HG02938 (cell line): ENCODE data around the gene COL24A1.
A peak's percentile ranks its signal among the peaks of the same experiment; 100 is the strongest.
"Not testable (repeated sequence)": the region's sequence is repeated elsewhere in the genome, so short reads cannot be mapped to it uniquely, and the experiment has no call there.

Experiments
- ATAC-seq: cut with Tn5 transposase; IDR thresholded peaks from one replicate; pipeline ENCODE4 v1.9.1; 2021; ENCODE audit warnings: mild to moderate bottlenecking, moderate library complexity; ENCODE audit not compliant: unreplicated experiment

Gene COL24A1

DNA sequence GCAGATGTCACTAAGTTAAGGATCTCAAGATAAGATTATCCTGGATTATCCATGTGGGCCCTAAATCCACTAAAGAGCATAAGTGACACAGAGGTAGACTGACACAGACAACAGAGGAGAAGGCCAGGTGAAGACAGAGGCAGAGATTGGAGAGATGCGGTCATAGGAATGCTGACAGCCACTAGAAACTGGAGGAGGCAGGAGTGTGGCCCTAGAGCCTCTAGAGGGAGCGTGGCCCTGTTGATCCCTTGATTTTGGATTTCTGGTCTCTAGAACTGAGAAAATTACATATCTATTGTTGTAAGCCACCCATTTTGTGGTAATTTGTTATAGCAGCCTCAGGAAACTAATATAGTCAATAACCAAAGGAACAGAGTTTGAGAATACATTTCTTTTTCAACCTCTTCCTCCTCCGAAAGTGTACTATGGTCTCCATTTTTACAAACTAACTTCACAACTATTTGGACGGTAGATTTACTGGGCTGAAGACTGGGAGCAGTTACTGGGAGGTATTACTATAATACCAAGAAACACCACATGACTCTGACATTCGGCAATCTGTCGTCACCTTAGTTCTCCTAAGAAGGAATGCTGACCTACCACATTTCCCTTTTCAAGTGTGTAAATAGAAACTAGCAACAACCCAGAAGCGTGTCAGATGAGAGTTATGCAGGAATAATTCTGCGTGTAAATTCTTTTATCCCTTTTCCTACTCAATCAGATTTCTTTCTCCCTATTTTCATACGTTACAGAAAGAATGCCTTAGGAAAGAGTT, 332.3 kb downstream of the COL24A1 start:
- no peak for ATAC-seq

DNA sequence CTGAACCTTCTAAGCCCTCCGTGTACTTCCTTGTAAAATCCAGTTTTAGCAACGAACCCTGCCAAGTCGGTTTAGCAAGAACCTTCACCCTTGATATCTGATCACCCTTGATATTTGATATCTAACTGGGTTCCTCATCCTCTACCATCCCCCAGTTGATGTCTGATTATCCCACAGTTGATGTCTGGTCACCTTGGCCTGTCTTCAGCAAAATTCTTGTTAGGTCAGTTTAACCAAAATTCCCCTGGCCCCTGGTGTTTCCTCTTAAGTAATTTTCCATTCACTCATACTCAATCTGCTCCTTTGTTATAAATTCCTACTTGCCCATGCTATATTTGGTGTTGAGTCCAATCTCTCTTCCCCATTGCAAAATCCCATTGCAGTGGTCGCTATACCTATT, 333.9 kb downstream of the COL24A1 start:
- ATAC-seq, result no peak

DNA sequence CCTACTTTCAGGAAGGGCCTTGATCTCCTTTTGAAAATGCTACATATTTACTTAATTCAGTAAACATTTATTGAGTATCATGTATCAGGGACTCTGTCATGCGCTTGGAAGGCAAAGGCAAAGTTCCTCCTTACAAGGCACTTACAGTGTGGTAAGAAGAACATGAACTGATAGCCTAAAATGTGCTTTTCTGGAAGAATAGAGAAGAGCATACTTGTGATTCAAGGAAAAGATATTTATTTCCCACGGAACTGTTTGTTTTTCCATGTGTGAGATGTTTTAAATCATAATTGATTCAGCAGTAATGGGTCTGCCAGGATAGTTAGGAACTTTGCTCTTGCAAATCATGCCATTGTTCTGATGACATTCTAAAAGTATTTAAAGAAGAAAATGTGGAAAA, 338.2 kb downstream of the COL24A1 start:
- ATAC-seq, result no peak

DNA sequence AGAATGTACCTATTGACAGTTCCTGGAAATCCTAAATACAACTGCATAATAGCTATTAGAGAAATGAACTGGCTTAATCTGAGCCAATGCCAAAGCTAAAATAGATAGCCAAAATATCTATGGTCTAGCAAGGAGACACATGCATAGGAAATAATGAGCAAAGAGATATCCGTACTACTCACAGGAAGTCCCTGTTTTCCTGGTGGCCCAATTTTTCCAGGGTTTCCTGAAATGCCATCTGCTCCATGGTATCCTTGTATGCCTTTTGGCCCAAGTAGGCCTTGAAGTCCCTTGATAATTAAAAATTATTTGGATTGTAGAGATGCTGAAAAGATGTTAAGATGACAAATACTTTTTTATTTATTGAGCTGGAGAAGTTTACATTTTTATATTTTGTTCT, 340.0 kb downstream of the COL24A1 start:
- ATAC-seq, result no peak

DNA sequence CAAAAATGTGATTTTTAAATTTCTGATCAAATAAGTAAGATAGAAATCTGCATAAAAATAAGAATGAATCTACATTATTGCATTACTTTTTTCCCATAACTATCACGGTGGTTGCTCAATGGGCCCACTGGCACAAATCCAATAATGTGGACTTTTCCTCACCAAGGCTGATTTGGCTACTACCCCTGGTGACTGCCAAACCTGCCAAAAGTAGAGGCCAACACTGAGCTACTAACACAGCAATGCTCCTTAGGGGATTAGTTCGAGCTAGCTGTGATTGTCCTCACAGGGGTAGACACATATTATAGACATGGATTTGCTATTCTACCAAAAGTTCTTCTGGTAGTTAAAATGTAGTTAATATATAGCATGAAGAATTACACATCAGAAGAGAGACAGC, 340.7 kb downstream of the COL24A1 start:
- no peak for ATAC-seq

- no peak for ATAC-seq
These were observed 350.2 kb downstream of the COL24A1 start for GRCh38 chr1:85806236-85806965.

GRCh38 chr1:85801520-85801919, 355.1 kb downstream of the COL24A1 start:
- no peak for ATAC-seq

- no peak for ATAC-seq
These were observed 356.8 kb downstream of the COL24A1 start for GRCh38 chr1:85799737-85800136.

GRCh38 chr1:85798419-85798818, 358.2 kb downstream of the COL24A1 start:
- ATAC-seq, result no peak

DNA sequence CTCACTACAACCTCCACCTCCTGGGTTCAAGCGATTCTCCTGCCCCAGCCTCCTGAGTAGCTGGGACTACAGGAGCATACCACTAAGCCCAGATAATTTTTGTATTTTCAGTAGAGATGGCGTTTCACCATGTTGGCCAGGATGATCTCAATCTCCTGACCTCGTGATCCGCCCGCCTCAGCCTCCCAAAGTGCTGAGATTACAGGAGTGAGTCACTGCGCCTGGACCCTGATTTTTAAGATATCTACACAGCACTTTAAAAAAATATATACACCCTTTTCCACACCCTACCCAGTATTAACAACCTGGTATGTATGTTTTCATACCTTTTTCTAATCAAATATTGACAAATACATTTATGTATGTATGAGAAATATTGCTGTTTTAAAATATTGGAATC, 379.6 kb downstream of the COL24A1 start:
- not testable (repeated sequence) for ATAC-seq

DNA sequence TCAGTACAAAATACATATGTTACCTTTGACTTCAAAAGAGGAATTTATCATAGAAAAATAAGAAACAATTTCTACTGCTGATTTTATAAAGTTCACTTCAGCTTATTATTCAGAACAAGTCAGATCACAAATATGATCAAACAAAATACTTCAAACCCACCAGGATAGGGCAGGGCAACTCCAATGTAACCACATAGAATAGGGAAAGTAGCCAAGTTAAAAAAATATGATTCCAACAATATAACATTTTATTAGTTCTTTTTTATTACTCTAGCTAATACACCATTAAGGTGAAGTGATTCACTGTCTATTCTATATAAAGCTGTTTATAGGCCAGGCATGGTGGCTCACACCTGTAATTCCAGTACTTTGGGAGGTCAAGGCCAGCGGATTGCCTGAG, 393.8 kb downstream of the COL24A1 start:
- ATAC-seq, result no peak

- ATAC-seq, result no peak
These were observed 399.7 kb downstream of the COL24A1 start for GRCh38 chr1:85756864-85757263.

- ATAC-seq, result no peak
These were observed 408.5 kb downstream of the COL24A1 start for GRCh38 chr1:85748120-85748519.

DNA sequence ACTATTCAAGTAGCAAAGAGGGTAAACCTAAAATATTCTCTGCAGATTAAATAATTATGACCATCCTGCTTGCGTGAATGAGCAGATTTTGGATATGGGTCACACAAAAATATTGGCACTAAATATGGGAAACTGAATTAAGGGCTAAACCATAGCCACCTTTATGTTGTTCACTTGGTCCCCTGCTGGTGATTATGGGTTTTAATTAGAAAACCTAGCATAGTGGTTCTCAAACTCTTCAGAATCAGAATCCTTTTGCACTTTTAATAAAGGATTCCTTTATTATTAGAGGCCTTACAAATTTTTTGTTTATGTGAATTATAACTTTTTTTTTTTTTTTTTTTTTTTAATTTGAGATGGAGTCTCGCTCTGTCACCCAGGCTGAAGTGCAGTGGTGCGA, 409.8 kb downstream of the COL24A1 start:
- no peak for ATAC-seq

GRCh38 chr1:85743814-85744213, 412.8 kb downstream of the COL24A1 start:
- ATAC-seq, result no peak

DNA sequence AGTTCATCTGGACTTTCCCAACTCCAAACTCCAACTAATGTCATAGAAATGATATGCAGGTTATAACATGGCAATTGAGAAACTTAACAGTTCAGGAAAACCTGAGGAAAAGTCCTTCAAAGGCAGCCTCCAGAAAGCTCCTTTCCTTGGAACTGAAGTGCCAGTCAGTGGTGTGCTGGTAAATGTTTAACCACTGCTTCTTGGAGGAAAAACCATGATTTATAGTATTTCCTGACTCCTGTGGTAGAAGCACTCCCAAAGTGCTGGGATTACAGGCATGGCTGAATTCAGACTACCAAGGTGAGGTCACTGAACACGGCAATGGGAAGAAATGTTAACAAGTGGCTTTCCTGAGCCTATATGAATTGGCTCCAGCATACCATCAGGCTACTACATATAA, 421.6 kb downstream of the COL24A1 start:
- no peak for ATAC-seq

DNA sequence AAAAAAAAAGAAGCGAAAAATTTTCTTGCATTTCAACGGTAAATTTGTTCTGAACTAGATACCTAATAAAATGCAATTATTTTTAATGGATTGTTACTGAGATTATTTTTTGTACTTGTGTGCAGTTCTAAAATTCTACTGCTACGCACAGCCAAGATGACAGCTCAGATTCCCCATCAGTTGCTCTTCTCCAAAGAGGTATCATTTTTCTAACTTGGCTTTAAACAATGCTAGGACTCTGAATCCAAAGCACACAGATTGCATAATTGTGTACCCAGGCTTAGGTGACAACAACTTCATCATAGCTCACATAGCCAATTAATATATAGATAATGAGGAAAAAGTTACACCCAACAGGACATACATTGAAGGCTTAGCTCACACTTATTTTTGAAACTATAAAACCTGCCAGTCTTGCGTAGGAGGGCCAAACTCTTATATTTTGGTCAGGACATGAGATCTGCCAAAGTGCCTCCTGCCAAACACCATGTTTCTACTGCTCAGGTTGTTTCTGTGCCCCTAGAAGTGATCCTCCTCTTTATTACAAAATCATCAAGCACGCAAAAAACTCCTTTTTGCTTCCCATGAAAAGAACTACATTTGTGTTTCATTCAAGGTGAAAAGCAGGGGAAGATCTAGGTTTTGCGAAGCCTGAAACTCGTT, 437.8 kb downstream of the COL24A1 start:
- ATAC-seq, result no peak

DNA sequence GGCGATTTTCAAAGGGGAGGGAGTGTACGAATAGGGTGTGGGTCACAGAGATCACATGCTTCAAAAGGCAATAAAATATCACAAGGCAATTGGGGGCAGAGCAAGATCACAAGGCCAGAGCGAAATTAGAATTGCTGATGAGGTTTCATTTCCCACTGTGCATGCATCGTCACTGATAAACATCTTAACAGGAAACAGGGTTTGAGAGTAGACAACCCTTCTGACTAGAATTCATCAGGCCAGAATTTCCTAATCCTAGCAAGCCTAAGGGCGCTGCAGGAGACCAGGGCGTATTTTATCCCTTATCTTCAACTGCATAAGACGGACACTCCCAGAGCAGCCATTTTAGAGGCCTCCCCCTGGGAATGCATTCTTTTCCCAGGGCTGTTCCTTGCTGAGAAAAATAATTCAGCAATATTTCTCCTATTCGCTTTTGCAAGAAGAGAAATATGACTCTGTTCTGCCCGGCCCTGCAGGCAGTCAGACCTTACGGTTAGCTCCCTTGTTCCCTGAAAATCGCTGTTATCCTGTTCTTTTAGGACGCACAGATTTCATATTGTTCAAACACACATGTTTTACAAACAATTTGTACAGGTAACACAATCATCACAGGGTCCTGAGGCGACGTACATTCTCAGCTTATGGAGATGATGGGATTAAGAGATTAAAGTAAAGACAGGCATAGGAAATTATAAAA, 442.0 kb downstream of the COL24A1 start:
- not testable (repeated sequence) for ATAC-seq

GRCh38 chr1:85708829-85709227, 447.7 kb downstream of the COL24A1 start:
- ATAC-seq, result no peak

- peak; percentile 91 for ATAC-seq
These were observed 448.4 kb downstream of the COL24A1 start, which contains the start of gene ZNHIT6 for GRCh38 chr1:85707990-85708828. ZNHIT6 (minus strand) TSS chr1:85708433; CDS start chr1:85708284, 149 bp downstream.
